GM19239 (cell line): ENCODE results near the gene RASL10A.

Source experiments
- DNase-seq: peaks from one replicate; pipeline ENCODE4 v3.0.0; 2011; ENCODE audit warnings: low spot score; ENCODE audit not compliant: insufficient read length
- FAIRE-seq: peaks from 2 replicates; lab custom pipeline; 2011; peaks lifted over from hg19 to GRCh38; lab: Jason Lieb, UNC

The RASL10A gene

GRCh38 chr22:29275167-29275566, 40.3 kb downstream of the RASL10A start:
- DNase-seq, result no peak

DNA sequence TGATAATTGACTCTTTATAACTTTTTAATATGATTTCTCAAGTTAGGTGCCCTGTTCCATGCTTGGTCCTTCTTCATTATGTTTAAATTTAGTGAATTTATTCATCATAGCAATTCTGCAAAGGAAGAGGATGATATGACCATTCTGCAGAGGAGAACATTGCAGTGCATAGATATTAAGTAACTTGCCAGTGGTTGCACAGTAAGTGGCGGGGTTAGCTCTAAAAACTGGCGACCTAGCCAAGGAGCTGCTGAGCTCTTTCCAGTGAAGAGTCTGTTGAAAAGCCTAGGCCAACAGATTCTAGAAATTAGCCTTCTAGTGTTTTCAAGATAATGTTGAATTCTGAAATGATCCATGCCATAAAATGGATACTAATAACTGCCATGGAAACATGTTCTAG, 42.9 kb downstream of the RASL10A start:
- DNase-seq (no peak), FAIRE-seq (no peak)

More at GRCh38 chr22:29275167-29275566, 40.3 kb downstream of the RASL10A start:
- FAIRE-seq, result no peak

DNA sequence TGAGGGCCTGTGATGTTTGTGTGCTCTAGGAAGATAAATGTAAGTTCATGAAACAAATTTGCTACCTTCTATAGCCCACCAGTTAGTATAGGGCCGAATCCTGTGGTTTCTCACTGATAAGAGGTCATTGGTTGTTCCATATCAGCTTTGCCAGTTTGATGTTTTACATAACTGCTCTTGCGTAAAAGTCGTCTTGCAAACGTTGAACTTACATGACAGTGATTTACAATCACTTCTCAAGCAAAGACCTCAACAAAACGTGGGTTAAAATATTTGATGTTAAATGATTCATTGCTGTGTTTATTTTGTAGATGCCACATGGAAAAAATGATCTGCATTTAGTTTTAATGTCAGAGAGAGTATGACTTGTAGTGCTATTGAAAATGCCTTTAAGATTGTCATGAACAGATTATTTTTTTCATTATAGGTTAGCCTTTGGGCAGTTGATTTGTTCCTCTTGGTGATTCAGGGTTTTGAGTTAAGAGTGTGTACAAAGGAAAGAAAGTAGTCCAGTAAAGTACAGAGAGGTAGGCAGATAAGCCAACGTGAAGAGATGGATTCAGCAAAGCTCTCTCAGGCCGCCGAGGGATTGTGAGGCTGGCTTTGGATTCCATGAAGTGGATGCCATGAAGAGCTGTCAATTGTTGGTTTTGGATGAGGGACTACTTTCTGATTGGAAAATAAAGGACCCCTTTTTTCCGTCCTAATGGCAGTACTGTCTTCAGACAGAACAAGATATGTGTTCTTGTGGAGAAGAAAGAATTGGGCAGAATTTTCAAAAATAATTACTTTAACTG, 44.8 kb downstream of the RASL10A start:
- FAIRE-seq (peak; percentile 76), DNase-seq (no peak)

GRCh38 chr22:29269731-29270474, 45.6 kb downstream of the RASL10A start:
- DNase-seq, result no peak
- FAIRE-seq, result peak; percentile 33

DNA sequence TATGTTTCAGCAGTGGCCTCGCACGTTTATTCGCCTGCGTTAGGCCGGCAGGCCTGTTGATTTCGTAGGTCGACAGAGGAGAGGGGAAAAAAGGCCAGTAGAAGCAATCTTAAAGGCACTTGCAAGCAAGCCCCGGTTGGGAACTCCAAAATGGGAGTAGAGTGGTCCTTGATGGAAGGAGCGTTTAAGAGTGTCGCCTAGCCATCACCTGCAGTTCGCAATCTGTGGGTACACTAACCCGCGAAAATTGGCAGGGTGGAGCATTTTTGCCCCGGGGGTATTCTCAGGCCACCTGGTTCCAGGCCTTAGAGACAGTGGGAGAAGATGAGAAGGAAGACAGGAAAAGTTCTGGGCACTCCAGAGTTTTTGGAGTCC, 46.3 kb downstream of the RASL10A start:
- no peak for DNase-seq
- FAIRE-seq, result peak; percentile 8

DNA sequence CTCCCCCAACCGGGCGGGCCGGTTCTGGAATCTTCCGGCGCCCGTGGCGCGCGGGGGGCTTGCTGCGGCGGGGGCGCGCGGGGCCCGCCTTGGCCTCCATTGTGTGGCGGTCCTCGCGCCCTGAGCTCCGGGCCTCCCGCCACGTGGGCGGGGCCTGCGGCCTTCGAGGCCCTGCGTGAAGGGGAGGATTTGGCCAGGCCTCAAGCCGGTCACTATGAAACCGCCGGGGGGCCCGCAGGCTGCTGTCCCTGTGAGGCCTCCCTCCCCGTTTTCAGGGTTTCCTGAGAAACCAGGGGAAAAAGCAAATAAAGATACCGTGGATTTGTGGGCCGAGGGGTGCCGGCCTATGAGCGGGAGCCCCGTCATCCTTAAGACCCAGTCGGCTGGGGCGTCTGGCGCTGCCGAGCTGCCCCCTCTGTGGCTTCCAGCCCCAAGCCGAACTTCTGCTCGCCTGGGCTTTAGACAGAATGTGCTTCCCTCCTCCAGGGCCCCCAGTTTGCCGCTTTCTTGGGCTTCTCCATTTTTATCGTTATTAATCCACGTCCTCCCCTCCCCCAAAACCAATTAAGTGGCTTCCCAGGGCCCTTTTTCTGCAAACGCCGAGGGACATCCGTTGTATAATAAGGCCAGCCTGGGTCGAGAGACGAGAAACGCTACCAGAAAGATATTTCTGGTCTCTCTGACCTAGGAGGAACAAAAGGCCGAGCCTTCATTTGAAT, 46.8 kb downstream of the RASL10A start:
- DNase-seq (no peak), FAIRE-seq (no peak)

- peak; percentile 96 for FAIRE-seq
Measured at GRCh38 chr22:29267858-29268510, 47.5 kb downstream of the RASL10A start, which contains the start of the genes EWSR1 and RHBDD3. TSS of gene EWSR1 (plus strand) at chr22:29268268. CDS start at chr22:29268337, 69 bp downstream. TSS of gene RHBDD3 (minus strand) at chr22:29267981. CDS start at chr22:29265626, 2,355 bp downstream.

DNA sequence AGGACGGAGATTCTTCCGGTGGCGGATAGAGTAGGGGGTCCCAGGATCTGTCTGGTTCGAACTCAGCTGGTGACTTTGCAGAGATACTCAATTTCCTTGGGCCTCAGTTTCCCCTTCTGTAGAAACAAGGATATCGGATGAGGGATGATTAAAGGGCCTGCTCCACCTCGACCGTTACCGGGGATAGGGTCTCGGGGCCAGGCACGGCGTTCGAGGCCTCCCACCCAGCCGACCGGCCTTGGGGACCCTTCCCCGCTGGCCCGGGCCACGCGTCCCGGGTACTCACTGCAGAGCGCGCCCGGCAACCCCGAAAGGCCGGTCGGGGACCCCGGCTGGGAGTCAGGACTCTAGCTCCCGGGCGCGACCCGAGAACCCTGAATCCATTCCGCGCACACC, 48.0 kb downstream of the RASL10A start:
- FAIRE-seq (peak; percentile 23), DNase-seq (no peak)

More at GRCh38 chr22:29267858-29268510, 47.5 kb downstream of the RASL10A start, which contains the start of the genes EWSR1 and RHBDD3:
- DNase-seq, result peak; percentile 91

- FAIRE-seq (no peak), DNase-seq (no peak)
Measured at GRCh38 chr22:29266564-29267461, 48.7 kb downstream of the RASL10A start.

GRCh38 chr22:29265929-29266328, 49.6 kb downstream of the RASL10A start:
- no peak for DNase-seq
- FAIRE-seq, result no peak

- no peak for FAIRE-seq
- no peak for DNase-seq
Measured at GRCh38 chr22:29265305-29265704, 50.2 kb downstream of the RASL10A start.

DNA sequence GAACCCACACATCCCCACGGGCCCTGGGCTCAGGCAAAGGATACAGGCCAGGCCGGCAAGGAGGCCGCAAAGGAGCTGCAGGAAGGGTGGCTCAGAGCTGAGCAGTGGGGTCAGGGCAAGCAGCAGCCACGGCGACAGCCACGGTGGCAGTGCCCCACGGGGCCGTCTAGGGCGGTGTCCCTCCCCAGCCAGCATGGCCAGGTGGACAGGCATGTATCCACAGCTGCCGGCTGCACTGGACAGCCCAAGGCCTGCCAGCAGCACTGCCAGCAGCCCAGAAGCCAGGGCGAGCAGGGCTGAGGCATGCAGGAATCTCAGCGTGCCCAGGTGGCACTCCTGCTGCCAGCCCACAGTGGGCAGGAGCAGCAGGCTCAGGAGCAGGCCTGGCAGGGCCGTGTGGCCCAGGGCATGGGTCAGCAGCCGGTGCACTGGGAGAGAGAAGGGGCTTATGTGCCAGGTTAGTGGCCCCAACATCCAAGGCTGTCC, 51.7 kb downstream of the RASL10A start:
- FAIRE-seq, result no peak
- no peak for DNase-seq
